ENCODE results near the gene LILRB2. TPM values are rescaled to one million over a fixed set of nuclear protein-coding genes. Genes with fewer than 3 reads are reported as not detected.

LILRB2 gene
- total RNA-seq, 1 experiment from 2014 or later = not detected

- TF ChIP-seq REST (IDR thresholded peaks at IDR 0.05; ENCODE audit: low read depth) (no peak), CBX3 (IDR thresholded peaks at IDR 0.05; ENCODE audit: low read depth) (no peak), ZNF274 (IDR thresholded peaks at IDR 0.05; ENCODE audit: low read depth, low read length) (no peak), SIN3A (IDR thresholded peaks at IDR 0.05; ENCODE audit: low read depth) (no peak)
These were observed 31.8 kb upstream of the LILRB2 start, which contains the start of gene LILRA5 (continued) for GRCh38 chr19:54312436-54313377.

DNA sequence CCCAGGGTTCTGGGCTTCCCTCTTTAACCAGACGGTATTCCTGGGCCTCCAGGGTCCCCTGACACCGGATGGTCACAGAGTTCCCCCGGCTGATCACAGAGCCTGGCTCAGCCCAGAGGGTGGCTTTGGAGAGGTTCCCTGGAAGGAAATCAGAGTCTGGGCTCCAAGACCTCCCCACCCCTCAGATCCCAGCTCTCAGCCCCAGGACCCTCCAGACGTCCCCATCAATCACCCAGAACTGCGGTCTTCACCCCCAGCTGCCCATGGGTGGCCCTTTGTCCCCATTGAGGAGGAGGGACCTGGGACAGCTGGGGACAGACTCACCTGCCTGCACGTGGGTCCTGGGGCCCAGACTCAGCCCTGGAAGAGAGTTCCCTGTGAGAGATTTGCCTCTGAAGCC is 31.1 kb upstream of the LILRB2 start:
- H3K27ac ChIP-seq (ENCODE audit: low read depth, low read length) = no peak overlapping the region
- no peaks in the 10 kb centered on the region for H3K36me3 ChIP-seq (ENCODE audit: control insufficient read depth in 1 of 2, insufficient read depth in 2 of 2, low read length in 2 of 2)
- RAD21 ChIA-PET (ENCODE audit: low non-redundant PET in 1 of 2, low total read pairs in 2 of 2, uncharacterized antibody in 2 of 2, unreplicated experiment in 2 of 2) = no interaction called here
- H3K79me2 ChIP-seq (ENCODE audit: insufficient read depth, low read length) = no peaks in the 10 kb centered on the region
- H3K9ac ChIP-seq (ENCODE audit: low read length) = no peak overlapping the region
- no peak overlapping the region for H3K4me3 ChIP-seq (replicated peaks in 1 of 2; ENCODE audit: low read depth in 1 of 2, low read length in 2 of 2)
- no peaks in the 10 kb centered on the region for H3K9me2 ChIP-seq (ENCODE audit: insufficient read depth)
- no peaks in the 10 kb centered on the region for H3K27me3 ChIP-seq (ENCODE audit: insufficient read depth, low read length)
- H3K4me2 ChIP-seq (ENCODE audit: low read length) = no peak overlapping the region
- H4K20me1 ChIP-seq (ENCODE audit: insufficient read depth) = no peaks in the 10 kb centered on the region
- no TSS peak for BruUV-seq (replicated peaks)
- no peak for DNase-seq (ENCODE audit: low read depth, low spot score)
- intact Hi-C loops (cut with micrococcal nuclease) = no loop called here
- no peak for ATAC-seq
- H2AFZ ChIP-seq (ENCODE audit: low read depth, low read length, poor library complexity, severe bottlenecking) = no peak overlapping the region
- POLR2A ChIA-PET = no interaction called here
- no peaks in the 10 kb centered on the region for H3K9me3 ChIP-seq (ENCODE audit: control insufficient read depth in 1 of 2, insufficient read depth in 1 of 2, low read depth in 1 of 2, low read length in 2 of 2)
- H3K4me1 ChIP-seq (ENCODE audit: control insufficient read depth in 1 of 2, insufficient read depth in 2 of 2, low read length in 2 of 2) = no peaks in the 10 kb centered on the region
- CTCF ChIA-PET = no interaction called here
- TF ChIP-seq JUND (IDR thresholded peaks at IDR 0.05) (no peak), POLR2AphosphoS5 (IDR thresholded peaks at IDR 0.05; ENCODE audit: low read depth, low read length) (no peak), CBX3 (IDR thresholded peaks at IDR 0.05; ENCODE audit: low read depth) (no peak), SIN3A (IDR thresholded peaks at IDR 0.05; ENCODE audit: low read depth) (no peak), TCF7L2 (IDR thresholded peaks at IDR 0.05; ENCODE audit: borderline replicate concordance, extremely low read depth, insufficient read depth, insufficient read length) (no peak), ZNF274 (IDR thresholded peaks at IDR 0.05; ENCODE audit: low read depth, low read length) (no peak), RAD21 (IDR thresholded peaks at IDR 0.05; ENCODE audit: low read depth) (no peak), FOSL1 (IDR thresholded peaks at IDR 0.05; ENCODE audit: low read depth) (no peak), ZBTB33 (IDR thresholded peaks at IDR 0.05; ENCODE audit: extremely low read depth, insufficient replicate concordance, low read length) (no peak), SRF (IDR thresholded peaks at IDR 0.05; ENCODE audit: low read depth) (no peak), SP1 (IDR thresholded peaks at IDR 0.05; ENCODE audit: low read depth) (no peak), POLR2A (IDR thresholded peaks at IDR 0.05; ENCODE audit: borderline replicate concordance, extremely low read depth, insufficient read depth, insufficient read length) (no peak), EGR1 (IDR thresholded peaks at IDR 0.05; ENCODE audit: low read depth) (no peak), ELF1 (IDR thresholded peaks at IDR 0.05; ENCODE audit: borderline replicate concordance, low read depth) (no peak), EZH2phosphoT487 (IDR thresholded peaks at IDR 0.05; ENCODE audit: borderline replicate concordance) (no peak)
- TF ChIP-seq, protein P1, sequence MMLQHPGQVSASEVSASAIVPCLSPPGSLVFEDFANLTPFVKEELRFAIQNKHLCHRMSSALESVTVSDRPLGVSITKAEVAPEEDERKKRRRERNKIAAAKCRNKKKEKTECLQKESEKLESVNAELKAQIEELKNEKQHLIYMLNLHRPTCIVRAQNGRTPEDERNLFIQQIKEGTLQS (IDR thresholded peaks at IDR 0.05) = no peak
- TF ChIP-seq, protein P2, sequence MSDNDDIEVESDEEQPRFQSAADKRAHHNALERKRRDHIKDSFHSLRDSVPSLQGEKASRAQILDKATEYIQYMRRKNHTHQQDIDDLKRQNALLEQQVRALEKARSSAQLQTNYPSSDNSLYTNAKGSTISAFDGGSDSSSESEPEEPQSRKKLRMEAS (IDR thresholded peaks at IDR 0.05) = no peak

Data from HCT116 (cell line).